GM19452 (cell line): ENCODE measurements around the gene TUBB4B.

Experiments used
- ATAC-seq: cut with Tn5 transposase; IDR thresholded peaks from one replicate; pipeline ENCODE4 v1.9.1; 2021; ENCODE audit not compliant: unreplicated experiment

The TUBB4B gene

DNA sequence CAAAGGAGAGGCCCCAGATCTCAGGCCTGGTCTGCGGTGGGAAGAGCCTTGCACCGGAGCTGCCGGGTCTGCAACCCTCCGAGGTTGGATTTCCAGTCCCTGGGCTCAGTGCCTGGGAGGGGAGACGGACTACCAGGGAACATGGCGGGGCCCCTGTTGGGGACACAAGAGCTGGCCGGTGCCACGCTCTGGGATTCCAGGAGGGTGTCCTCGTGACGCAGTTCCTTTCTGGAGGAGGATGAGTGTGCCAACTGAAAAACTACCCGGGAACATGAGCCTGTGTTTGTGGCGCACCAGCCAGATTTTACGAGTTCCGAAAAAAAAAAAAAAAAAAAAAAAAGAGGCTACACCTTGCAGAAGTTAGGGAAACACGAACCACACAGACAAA is 52.0 kb downstream of the TUBB4B start:
- no peak for ATAC-seq
